Measurements from ENCODE around the gene BYSL. TPM values are rescaled to one million over a fixed set of nuclear protein-coding genes. Genes with fewer than 3 reads are reported as not detected.

Gene BYSL
- total and polyA plus RNA-seq, 2 donors (not counting 3 experiments of a cell fraction or from before 2014, with no cell fraction given) = 33.1 to 41.8 TPM

- Histone ChIP-seq H3K9ac (replicated peaks; ENCODE audit: extremely low read depth, insufficient read depth, low read length) (peak overlapping the region; percentile 76), H3K4me3 (replicated peaks in 1 of 3; ENCODE audit: insufficient read depth in 1 of 3, low read depth in 1 of 3, low read length in 3 of 3) (peak overlapping the region; percentile 58 to 88 (median 76)), H4K20me1 (replicated peaks; ENCODE audit: control insufficient read depth, extremely low read depth, insufficient read depth, low read length) (no peaks in the 10 kb centered on the region), H2AFZ (ENCODE audit: low read depth, low read length) (peak overlapping the region; percentile 65), H3K27ac (ENCODE audit: insufficient read depth, low read depth, low read length) (no peak overlapping the region), H3K9me1 (replicated peaks; ENCODE audit: control insufficient read depth, extremely low read depth, insufficient read depth, low read length) (no peaks in the 10 kb centered on the region), H3K4me1 (ENCODE audit: control insufficient read depth, extremely low read depth, insufficient read depth, low read length) (peaks cover 34% of the 10 kb centered on the region), H3K9me3 (replicated peaks; ENCODE audit: control insufficient read depth, insufficient read depth, low read length) (no peaks in the 10 kb centered on the region), H3K79me2 (ENCODE audit: control insufficient read depth, insufficient read depth, low read length) (peaks cover 45% of the 10 kb centered on the region), H3K36me3 (ENCODE audit: control insufficient read depth in 2 of 2, extremely low read depth in 1 of 2, insufficient read depth in 2 of 2, low read length in 2 of 2) (peaks cover 8 to 19% of the 10 kb centered on the region in 2 experiments), H3K27me3 (ENCODE audit: control insufficient read depth in 2 of 2, insufficient read depth in 2 of 2, low read length in 2 of 2) (no peaks in the 10 kb centered on the region), H3K4me2 (ENCODE audit: insufficient read depth, low read length) (peak overlapping the region; percentile 60)
- POLR2A ChIA-PET = interaction anchor here (1.0 to 1.1 kb wide), 2 partner anchors 105 to 152 kb away, joined by 3 to 4 read pairs; partner anchors contain the start of gene TOMM6
- dilution Hi-C loops (cut with MboI; ENCODE audit: extremely low pct_ligation_motif_present, low sequenced_read_pairs) (no loop called here), intact Hi-C loops (cut with micrococcal nuclease) (loop anchor here (5.0 kb wide), 1 partner anchor 87 kb away; no protein-coding TSS in a partner anchor)
- FAIRE-seq (peak; percentile 28), DNase-seq (ENCODE audit: low read depth, low spot score) (no peak)
- TF ChIP-seq MAX (IDR thresholded peaks at IDR 0.05; ENCODE audit: insufficient read depth, insufficient read length) (no peak), POLR2A (IDR thresholded peaks at IDR 0.05; ENCODE audit: low read depth, low read length) (no peak), EZH2 (IDR thresholded peaks at IDR 0.05; ENCODE audit: borderline replicate concordance, low read depth, low read length, severe bottlenecking) (no peak), MYC (IDR thresholded peaks at IDR 0.05; ENCODE audit: low read depth, low read length) (no peak), JUN (IDR thresholded peaks at IDR 0.05; ENCODE audit: borderline replicate concordance, insufficient read depth, insufficient read length, low read depth) (no peak), GATA2 (IDR thresholded peaks at IDR 0.05; ENCODE audit: insufficient read depth, insufficient read length, low read depth, low read length) (no peak), FOS (IDR thresholded peaks at IDR 0.05; ENCODE audit: borderline replicate concordance, insufficient read depth, low read length) (no peak), CTCF (IDR thresholded peaks at IDR 0.05; ENCODE audit: extremely low read depth in 1 of 2, insufficient read depth in 1 of 2, low read depth in 1 of 2, low read length in 2 of 2) (no peak)
- CTCF ChIA-PET = interaction anchor here (1.0 to 8.5 kb wide), 11 partner anchors 10 to 159 kb away, joined by 3 to 149 read pairs (median 9); partner anchors contain the start of genes BYSL, MED20 and TOMM6
- BruUV-seq (replicated peaks) = TSS peak; percentile 2
Observed at GRCh38 chr6:41939848-41940758, 18.8 kb downstream of the BYSL start.

Data from endothelial cell of umbilical vein (primary cell).